Measurements from ENCODE around the gene KCTD11. TPM values are rescaled to one million over a fixed set of nuclear protein-coding genes. Genes with fewer than 3 reads are reported as not detected.

KCTD11 gene
- total and polyA plus RNA-seq, 3 donors from 2014 or later = 4.8 to 6.8 (median 5.0) TPM

- no peak overlapping the region for H3K4me3 ChIP-seq
- H3K27ac ChIP-seq = no peak overlapping the region
- H3K36me3 ChIP-seq (ENCODE audit: low read depth, missing control alignments) = no peaks in the 10 kb centered on the region
- H3K27me3 ChIP-seq = no peaks in the 10 kb centered on the region
- intact Hi-C loops (cut with DNase I; ENCODE audit: low total_unique reads) = no loop called here
- no peak for TF ChIP-seq POLR2A (IDR thresholded peaks at IDR 0.05)
- TF ChIP-seq, protein P1, sequence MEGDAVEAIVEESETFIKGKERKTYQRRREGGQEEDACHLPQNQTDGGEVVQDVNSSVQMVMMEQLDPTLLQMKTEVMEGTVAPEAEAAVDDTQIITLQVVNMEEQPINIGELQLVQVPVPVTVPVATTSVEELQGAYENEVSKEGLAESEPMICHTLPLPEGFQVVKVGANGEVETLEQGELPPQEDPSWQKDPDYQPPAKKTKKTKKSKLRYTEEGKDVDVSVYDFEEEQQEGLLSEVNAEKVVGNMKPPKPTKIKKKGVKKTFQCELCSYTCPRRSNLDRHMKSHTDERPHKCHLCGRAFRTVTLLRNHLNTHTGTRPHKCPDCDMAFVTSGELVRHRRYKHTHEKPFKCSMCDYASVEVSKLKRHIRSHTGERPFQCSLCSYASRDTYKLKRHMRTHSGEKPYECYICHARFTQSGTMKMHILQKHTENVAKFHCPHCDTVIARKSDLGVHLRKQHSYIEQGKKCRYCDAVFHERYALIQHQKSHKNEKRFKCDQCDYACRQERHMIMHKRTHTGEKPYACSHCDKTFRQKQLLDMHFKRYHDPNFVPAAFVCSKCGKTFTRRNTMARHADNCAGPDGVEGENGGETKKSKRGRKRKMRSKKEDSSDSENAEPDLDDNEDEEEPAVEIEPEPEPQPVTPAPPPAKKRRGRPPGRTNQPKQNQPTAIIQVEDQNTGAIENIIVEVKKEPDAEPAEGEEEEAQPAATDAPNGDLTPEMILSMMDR (IDR thresholded peaks at IDR 0.05) = no peak
- no peaks in the 10 kb centered on the region for H3K9me3 ChIP-seq
- peaks cover 11% of the 10 kb centered on the region for H3K4me1 ChIP-seq
- DNase-seq = no peak
- 79 to 87% methylated on average over 6 to 7 of the region's 7 CpGs for WGBS, 2 donors
These were observed 38.7 kb upstream of the KCTD11 start for GRCh38 chr17:7313088-7313889.

DNA sequence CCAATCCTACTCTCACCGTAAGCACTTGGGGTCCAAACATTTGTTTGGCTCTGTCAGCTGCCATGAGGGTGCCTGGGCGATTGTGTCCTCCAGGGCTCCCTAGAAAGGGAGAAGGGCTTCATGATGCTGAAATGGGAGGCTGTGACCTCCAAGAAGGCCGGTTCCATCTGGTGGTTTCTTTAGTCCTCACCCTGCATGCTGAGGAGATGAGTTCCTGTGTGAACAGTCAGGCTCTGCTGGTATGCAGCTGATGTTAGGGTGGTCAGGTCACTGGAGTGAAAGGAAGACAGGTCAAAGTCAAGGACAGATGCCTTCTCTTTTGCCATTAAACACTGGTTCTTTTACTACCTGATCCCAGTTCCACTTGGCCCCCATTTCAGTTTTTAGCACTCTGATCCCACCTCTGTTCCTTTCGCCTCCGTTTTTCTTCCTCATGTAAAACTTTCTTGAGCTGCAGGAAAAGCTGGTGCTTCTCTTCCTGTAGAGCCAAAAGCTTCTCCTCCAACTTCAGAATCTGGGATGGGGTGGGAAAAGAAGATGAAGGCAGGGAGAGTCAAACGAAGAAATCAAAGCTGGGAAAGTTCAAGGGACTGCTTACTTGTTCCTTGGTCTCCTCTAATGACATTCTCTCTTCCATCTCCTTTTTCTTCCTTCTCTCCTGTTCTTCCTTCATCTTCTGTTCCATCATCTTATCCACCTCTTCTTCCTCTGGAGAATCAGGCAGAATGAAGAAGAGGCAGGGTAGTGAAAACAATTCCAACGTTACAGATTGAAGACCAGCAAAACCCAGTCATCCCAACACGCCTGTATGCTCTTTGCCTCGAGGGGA, 37.9 kb upstream of the KCTD11 start:
- Histone ChIP-seq H3K9me3 (no peaks in the 10 kb centered on the region), H3K4me1 (peaks cover 6% of the 10 kb centered on the region), H3K27me3 (no peaks in the 10 kb centered on the region), H3K27ac (peak overlapping the region in 1 of 2 donors; percentile 94), H3K4me3 (peak overlapping the region; percentile 84 to 86), H3K36me3 (ENCODE audit: low read depth, missing control alignments) (no peaks in the 10 kb centered on the region)
- intact Hi-C loops (cut with DNase I; ENCODE audit: low total_unique reads) = no loop called here
- TF ChIP-seq POLR2A (IDR thresholded peaks at IDR 0.05) = no peak
- TF ChIP-seq, protein P1 (IDR thresholded peaks at IDR 0.05) = no peak
- no peak for DNase-seq
- WGBS, 2 donors = 33 to 40% methylated on average over 8 to 9 of the region's 9 CpGs

DNA sequence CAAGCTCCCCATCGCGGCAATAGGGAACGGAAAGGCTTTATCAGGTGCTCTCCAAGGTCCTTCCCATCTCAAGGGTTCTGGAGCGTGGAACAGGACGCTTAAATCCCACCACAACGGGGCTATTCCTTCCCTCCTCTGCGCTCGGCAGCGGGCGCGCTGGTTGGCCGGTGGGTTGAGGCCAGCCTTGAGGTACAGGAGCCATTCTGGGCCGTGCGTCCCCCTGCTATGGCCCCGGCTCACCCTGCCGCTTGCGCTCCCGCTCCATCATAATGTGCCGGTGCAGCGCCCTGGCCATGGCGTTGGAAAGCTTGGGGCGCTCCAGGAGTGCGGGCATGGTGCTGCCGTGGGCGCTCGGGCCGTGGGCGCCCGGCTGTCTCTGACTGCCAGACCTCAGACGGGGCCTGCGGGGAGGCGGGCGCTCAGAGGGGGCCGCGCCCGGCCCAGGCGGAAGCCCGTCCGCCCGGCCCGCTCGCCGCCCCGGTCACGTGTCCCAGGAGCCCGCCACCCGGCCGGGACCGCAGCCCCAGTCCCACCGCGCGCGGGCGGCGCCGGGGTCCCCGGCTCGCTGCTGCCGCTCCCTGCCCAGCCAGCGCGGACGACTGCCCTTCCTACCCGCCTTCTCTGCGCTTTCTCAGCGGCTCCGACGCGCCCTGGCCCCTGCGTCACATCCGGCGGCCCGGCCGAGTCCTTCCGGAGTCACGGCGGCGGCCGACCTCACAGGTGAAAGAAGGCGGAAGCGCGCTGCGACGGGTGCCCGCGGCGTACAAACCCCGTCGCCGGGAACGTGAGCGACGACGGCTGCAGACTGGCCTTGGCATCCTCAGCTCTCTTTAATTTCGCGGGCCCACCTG, 37.0 kb upstream of the KCTD11 start, which contains the start of gene GPS2:
Gene GPS2 (minus strand): TSS at position 642 of the 851 bp plus-strand sequence. CDS start 308 bp downstream, at position 334.
- H3K4me1 ChIP-seq = no peaks in the 10 kb centered on the region
- intact Hi-C loops (cut with DNase I; ENCODE audit: low total_unique reads) = no loop called here
- H3K27me3 ChIP-seq = no peaks in the 10 kb centered on the region
- no peaks in the 10 kb centered on the region for H3K9me3 ChIP-seq
- peak; percentile 6 for TF ChIP-seq POLR2A (IDR thresholded peaks at IDR 0.05)
- TF ChIP-seq, protein P1 (IDR thresholded peaks at IDR 0.05) = no peak
- peak; percentile 96 for DNase-seq
- H3K27ac ChIP-seq = peak within 1 kb of the TSS; percentile 75 to 94
- WGBS, 2 donors = 0% methylated on average over 6 to 72 of the region's 95 CpGs
- peak within 1 kb of the TSS; percentile 84 to 86 for H3K4me3 ChIP-seq
- H3K36me3 ChIP-seq (ENCODE audit: low read depth, missing control alignments) = no peaks in the 10 kb centered on the region

- intact Hi-C loops (cut with DNase I; ENCODE audit: low total_unique reads) = no loop called here
- Histone ChIP-seq H3K4me1 (no peaks in the 10 kb centered on the region), H3K27ac (peak overlapping the region; percentile 75 to 94), H3K9me3 (no peaks in the 10 kb centered on the region), H3K4me3 (peak overlapping the region; percentile 84 to 86), H3K36me3 (ENCODE audit: low read depth, missing control alignments) (no peaks in the 10 kb centered on the region), H3K27me3 (no peaks in the 10 kb centered on the region)
- 15 to 31% methylated on average over 20 to 30 of the region's 30 CpGs for WGBS, 2 donors
- peak; percentile 31 for DNase-seq
- no peak for TF ChIP-seq POLR2A (IDR thresholded peaks at IDR 0.05)
- TF ChIP-seq, protein P1 (IDR thresholded peaks at IDR 0.05) = no peak
These were observed 36.3 kb upstream of the KCTD11 start for GRCh38 chr17:7315570-7316235.

Data from testis (tissue), 3 donors.